DMS 273 treated with DMSO at 0.1 percent for 48 hours (cell line): ENCODE measurements around the gene DSCAML1.

Experiments
- DNase-seq: peaks from one replicate; lab custom pipeline; 2025; lab: John Stamatoyannopoulos, UW

DSCAML1 gene

GRCh38 chr11:117693344-117693743 lies 103.7 kb downstream of the DSCAML1 start:
- DNase-seq, result no peak

GRCh38 chr11:117691516-117691915 lies 105.5 kb downstream of the DSCAML1 start:
- DNase-seq, result no peak

- DNase-seq, result no peak
Measured at GRCh38 chr11:117691218-117691514, 105.8 kb downstream of the DSCAML1 start.

- no peak for DNase-seq
Measured at GRCh38 chr11:117690484-117691217, 106.4 kb downstream of the DSCAML1 start.

- DNase-seq, result no peak
Measured at GRCh38 chr11:117688255-117688797, 108.7 kb downstream of the DSCAML1 start.

- no peak for DNase-seq
Measured at GRCh38 chr11:117687776-117688175, 109.2 kb downstream of the DSCAML1 start.

- DNase-seq, result no peak
Measured at GRCh38 chr11:117686711-117687110, 110.3 kb downstream of the DSCAML1 start.

GRCh38 chr11:117685566-117685965 lies 111.5 kb downstream of the DSCAML1 start:
- no peak for DNase-seq

GRCh38 chr11:117684731-117685130 lies 112.3 kb downstream of the DSCAML1 start:
- DNase-seq, result no peak

GRCh38 chr11:117684111-117684510 lies 112.9 kb downstream of the DSCAML1 start:
- DNase-seq, result no peak

GRCh38 chr11:117681438-117681837 lies 115.6 kb downstream of the DSCAML1 start:
- no peak for DNase-seq

GRCh38 chr11:117679461-117679860 lies 117.6 kb downstream of the DSCAML1 start:
- no peak for DNase-seq

- DNase-seq, result no peak
Measured at GRCh38 chr11:117678658-117679406, 118.2 kb downstream of the DSCAML1 start.

GRCh38 chr11:117677729-117678310 lies 119.2 kb downstream of the DSCAML1 start:
- no peak for DNase-seq

- no peak for DNase-seq
Measured at GRCh38 chr11:117676501-117676900, 120.5 kb downstream of the DSCAML1 start.

- DNase-seq, result no peak
Measured at GRCh38 chr11:117673602-117674001, 123.4 kb downstream of the DSCAML1 start.

- no peak for DNase-seq
Measured at GRCh38 chr11:117671370-117671769, 125.6 kb downstream of the DSCAML1 start.

GRCh38 chr11:117670924-117671323 lies 126.1 kb downstream of the DSCAML1 start:
- DNase-seq, result no peak

GRCh38 chr11:117670443-117670842 lies 126.6 kb downstream of the DSCAML1 start:
- no peak for DNase-seq

- no peak for DNase-seq
Measured at GRCh38 chr11:117669616-117670015, 127.4 kb downstream of the DSCAML1 start.

GRCh38 chr11:117669062-117669461 lies 128.0 kb downstream of the DSCAML1 start:
- no peak for DNase-seq

- DNase-seq, result peak; percentile 16
Measured at GRCh38 chr11:117668321-117668751, 128.7 kb downstream of the DSCAML1 start.

GRCh38 chr11:117664897-117665296 lies 132.1 kb downstream of the DSCAML1 start:
- DNase-seq, result no peak
